ENCODE measurements around the gene HTR3D.

The HTR3D gene

DNA sequence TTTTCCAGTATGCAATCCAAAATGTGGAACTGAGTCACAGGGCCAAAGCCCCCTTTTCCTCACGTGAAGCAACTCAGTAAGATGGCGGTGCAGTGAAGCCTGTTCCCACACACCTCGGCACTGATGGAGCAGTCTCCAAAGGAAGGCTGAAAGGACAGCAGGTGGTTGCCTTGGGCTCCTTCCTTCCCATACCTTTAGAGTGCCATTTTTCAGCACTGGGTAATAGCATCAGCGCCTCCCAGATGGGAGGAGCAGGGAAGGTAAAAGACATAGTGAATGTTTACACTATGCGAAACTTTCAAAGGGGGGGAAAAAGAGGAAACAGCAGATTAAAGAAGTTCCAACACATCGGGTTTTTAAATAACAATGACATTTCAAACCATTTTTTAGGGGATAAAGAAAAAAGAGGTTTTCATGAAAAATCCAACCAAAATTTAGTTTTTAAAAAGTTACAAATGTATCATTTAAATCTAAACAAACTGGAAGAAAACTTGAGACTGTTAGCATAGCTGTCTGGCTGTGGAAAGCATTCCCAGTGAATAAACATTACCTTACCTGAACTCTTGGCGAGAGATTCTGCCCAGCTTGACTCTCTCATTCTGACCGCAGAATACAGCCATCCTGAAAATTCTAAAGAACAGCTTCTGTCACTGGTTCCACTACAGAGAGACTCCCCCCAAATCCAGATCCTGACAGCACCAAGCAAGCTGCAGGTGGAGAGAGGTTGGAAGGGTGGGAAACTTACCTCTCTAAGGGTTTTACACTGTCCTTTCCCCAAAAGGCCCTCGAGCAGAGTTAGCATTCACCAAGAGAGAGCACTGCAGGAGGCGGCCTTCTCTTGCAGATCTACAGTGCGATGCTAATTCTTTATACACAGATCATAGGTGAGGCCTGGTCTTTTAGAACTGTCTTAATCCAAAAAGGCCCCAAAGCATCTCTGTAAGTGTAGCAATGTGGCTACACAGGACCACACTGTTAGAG, 46.5 kb upstream of the HTR3D start:
- no peaks in the 10 kb centered on the region for H3K79me2 ChIP-seq (ENCODE audit: control insufficient read depth, low read length)
- H3K27me3 ChIP-seq (ENCODE audit: control insufficient read depth, low read length), result no peaks in the 10 kb centered on the region
- H3F3A ChIP-seq (ENCODE audit: control insufficient read depth, insufficient read depth), result no peaks in the 10 kb centered on the region
- H3K36me3 ChIP-seq (ENCODE audit: control insufficient read depth, low read length), result peaks cover 6% of the 10 kb centered on the region; the same call in 1 of the 2 replicates
- H3K4me1 ChIP-seq (ENCODE audit: control insufficient read depth, low read length), result no peaks in the 10 kb centered on the region
- H3K4me2 ChIP-seq (ENCODE audit: low read length), result no peak overlapping the region
- H3K9me2 ChIP-seq (replicated peaks; ENCODE audit: control insufficient read depth, low read length), result no peaks in the 10 kb centered on the region
- H4K20me1 ChIP-seq (ENCODE audit: control insufficient read depth, insufficient read depth, low read depth, low read length), result no peaks in the 10 kb centered on the region
- TF ChIP-seq, protein P1, sequence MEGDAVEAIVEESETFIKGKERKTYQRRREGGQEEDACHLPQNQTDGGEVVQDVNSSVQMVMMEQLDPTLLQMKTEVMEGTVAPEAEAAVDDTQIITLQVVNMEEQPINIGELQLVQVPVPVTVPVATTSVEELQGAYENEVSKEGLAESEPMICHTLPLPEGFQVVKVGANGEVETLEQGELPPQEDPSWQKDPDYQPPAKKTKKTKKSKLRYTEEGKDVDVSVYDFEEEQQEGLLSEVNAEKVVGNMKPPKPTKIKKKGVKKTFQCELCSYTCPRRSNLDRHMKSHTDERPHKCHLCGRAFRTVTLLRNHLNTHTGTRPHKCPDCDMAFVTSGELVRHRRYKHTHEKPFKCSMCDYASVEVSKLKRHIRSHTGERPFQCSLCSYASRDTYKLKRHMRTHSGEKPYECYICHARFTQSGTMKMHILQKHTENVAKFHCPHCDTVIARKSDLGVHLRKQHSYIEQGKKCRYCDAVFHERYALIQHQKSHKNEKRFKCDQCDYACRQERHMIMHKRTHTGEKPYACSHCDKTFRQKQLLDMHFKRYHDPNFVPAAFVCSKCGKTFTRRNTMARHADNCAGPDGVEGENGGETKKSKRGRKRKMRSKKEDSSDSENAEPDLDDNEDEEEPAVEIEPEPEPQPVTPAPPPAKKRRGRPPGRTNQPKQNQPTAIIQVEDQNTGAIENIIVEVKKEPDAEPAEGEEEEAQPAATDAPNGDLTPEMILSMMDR (IDR thresholded peaks at IDR 0.05; ENCODE audit: low read depth, low read length, poor library complexity, severe bottlenecking), result no peak
- TF ChIP-seq EZH2phosphoT487 (IDR thresholded peaks at IDR 0.05; ENCODE audit: borderline replicate concordance, low read length), result no peak
- no peak overlapping the region for H3K27ac ChIP-seq (ENCODE audit: low read depth, low read length)
- no peaks in the 10 kb centered on the region for H3K9me3 ChIP-seq (ENCODE audit: control insufficient read depth, insufficient read depth, low read length)
- no peak overlapping the region for H3K4me3 ChIP-seq (ENCODE audit: low read length)

DNA sequence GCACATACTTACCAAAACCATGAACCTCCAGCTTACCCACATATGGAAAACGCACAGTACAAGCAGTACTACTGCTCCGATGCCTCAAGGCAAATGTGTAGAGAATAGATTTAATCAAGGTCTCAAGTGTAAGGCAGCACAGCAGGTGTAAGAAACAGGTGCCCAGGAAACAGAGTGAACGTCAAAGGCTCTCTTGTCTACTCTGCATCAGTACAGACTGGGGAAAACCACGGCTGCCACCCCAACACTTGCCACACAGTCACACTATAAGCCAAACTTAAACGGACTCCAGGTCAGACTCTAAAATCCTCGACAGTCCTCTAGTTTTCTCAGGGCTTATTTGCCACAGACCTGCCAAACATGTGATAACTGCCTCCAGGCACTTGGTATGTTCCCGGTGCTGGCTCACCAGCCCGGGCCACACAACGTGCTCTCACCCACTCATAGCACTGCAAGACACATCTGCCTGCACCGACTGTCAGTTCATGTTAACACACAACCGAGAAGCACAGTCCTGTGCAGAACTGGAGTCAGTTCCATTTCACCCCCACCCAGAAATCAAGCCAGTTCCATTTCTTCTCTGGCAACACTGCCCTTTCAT, 44.4 kb upstream of the HTR3D start:
- H3K9me2 ChIP-seq (replicated peaks; ENCODE audit: control insufficient read depth, low read length), result no peaks in the 10 kb centered on the region
- no peak overlapping the region for H3K4me2 ChIP-seq (ENCODE audit: low read length)
- peaks cover 6% of the 10 kb centered on the region; the same call in 1 of the 2 replicates for H3K36me3 ChIP-seq (ENCODE audit: control insufficient read depth, low read length)
- H3K79me2 ChIP-seq (ENCODE audit: control insufficient read depth, low read length), result no peaks in the 10 kb centered on the region
- no peaks in the 10 kb centered on the region for H3K27me3 ChIP-seq (ENCODE audit: control insufficient read depth, low read length)
- no peaks in the 10 kb centered on the region for H4K20me1 ChIP-seq (ENCODE audit: control insufficient read depth, insufficient read depth, low read depth, low read length)
- no peak overlapping the region for H3K27ac ChIP-seq (ENCODE audit: low read depth, low read length)
- H3F3A ChIP-seq (ENCODE audit: control insufficient read depth, insufficient read depth), result no peaks in the 10 kb centered on the region
- TF ChIP-seq EZH2phosphoT487 (IDR thresholded peaks at IDR 0.05; ENCODE audit: borderline replicate concordance, low read length), result no peak
- TF ChIP-seq, protein P1 (IDR thresholded peaks at IDR 0.05; ENCODE audit: low read depth, low read length, poor library complexity, severe bottlenecking), result no peak
- H3K9me3 ChIP-seq (ENCODE audit: control insufficient read depth, insufficient read depth, low read length), result no peaks in the 10 kb centered on the region
- H3K4me1 ChIP-seq (ENCODE audit: control insufficient read depth, low read length), result no peaks in the 10 kb centered on the region
- no peak overlapping the region for H3K4me3 ChIP-seq (ENCODE audit: low read length)

DNA sequence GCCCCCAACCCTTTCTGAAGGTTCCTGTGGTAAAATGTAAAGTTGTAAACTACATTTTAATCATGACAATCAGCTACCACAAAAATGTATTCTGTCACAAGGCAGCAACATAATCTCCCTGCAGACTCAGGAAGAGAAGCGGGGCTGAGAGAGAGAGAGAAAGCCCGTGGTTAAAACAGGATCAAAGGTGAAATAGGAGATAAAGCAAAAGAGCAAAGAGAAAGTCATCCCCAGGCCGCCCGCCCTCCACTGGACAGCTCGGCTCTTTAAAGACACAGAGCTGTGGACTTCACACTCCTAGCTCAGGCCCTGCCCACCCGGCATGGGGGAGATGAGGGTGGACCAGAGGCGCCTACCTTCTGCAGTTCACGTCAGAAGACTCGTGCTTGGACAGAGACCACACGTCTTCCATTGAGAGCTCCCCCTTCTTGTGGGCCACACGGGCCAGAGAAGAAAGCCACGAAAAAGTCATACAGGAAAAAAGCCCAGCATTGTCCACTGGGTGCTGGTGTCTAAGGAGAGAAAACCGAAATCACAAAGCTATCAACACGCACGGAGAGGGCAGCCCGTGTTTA, 43.2 kb upstream of the HTR3D start:
- no peaks in the 10 kb centered on the region for H3K9me3 ChIP-seq (ENCODE audit: control insufficient read depth, insufficient read depth, low read length)
- TF ChIP-seq, protein P1 (IDR thresholded peaks at IDR 0.05; ENCODE audit: low read depth, low read length, poor library complexity, severe bottlenecking), result no peak
- no peak for TF ChIP-seq EZH2phosphoT487 (IDR thresholded peaks at IDR 0.05; ENCODE audit: borderline replicate concordance, low read length)
- H3K4me2 ChIP-seq (ENCODE audit: low read length), result no peak overlapping the region
- H3K4me1 ChIP-seq (ENCODE audit: control insufficient read depth, low read length), result no peaks in the 10 kb centered on the region
- H3F3A ChIP-seq (ENCODE audit: control insufficient read depth, insufficient read depth), result no peaks in the 10 kb centered on the region
- H3K79me2 ChIP-seq (ENCODE audit: control insufficient read depth, low read length), result no peaks in the 10 kb centered on the region
- H3K36me3 ChIP-seq (ENCODE audit: control insufficient read depth, low read length), result peaks cover 6% of the 10 kb centered on the region; the same call in 1 of the 2 replicates
- no peak overlapping the region for H3K4me3 ChIP-seq (ENCODE audit: low read length)
- H3K27me3 ChIP-seq (ENCODE audit: control insufficient read depth, low read length), result no peaks in the 10 kb centered on the region
- H3K27ac ChIP-seq (ENCODE audit: low read depth, low read length), result no peak overlapping the region
- no peaks in the 10 kb centered on the region for H3K9me2 ChIP-seq (replicated peaks; ENCODE audit: control insufficient read depth, low read length)
- H4K20me1 ChIP-seq (ENCODE audit: control insufficient read depth, insufficient read depth, low read depth, low read length), result no peaks in the 10 kb centered on the region
